Hepatocyte (in vitro differentiated cells): ENCODE measurements around the gene DCN.

Experiments used
- EZH2phosphoT487 ChIP-seq: fragments of 200-600 bp; sonication (generic); IDR thresholded peaks from one replicate; pipeline ENCODE4 v1.6.1; 2018; ENCODE audit warnings: antibody characterized with exemption, mild to moderate bottlenecking, low read depth, moderate library complexity; ENCODE audit not compliant: unreplicated experiment, severe bottlenecking
- TF ChIP-seq, protein P1 (sequence below): fragments of 200-600 bp; sonication (generic); IDR thresholded peaks from 2 replicates; pipeline ENCODE4 v1.5.1; 2016; ENCODE audit warnings: antibody characterized with exemption, mild to moderate bottlenecking; ENCODE audit not compliant: poor library complexity

DNA sequence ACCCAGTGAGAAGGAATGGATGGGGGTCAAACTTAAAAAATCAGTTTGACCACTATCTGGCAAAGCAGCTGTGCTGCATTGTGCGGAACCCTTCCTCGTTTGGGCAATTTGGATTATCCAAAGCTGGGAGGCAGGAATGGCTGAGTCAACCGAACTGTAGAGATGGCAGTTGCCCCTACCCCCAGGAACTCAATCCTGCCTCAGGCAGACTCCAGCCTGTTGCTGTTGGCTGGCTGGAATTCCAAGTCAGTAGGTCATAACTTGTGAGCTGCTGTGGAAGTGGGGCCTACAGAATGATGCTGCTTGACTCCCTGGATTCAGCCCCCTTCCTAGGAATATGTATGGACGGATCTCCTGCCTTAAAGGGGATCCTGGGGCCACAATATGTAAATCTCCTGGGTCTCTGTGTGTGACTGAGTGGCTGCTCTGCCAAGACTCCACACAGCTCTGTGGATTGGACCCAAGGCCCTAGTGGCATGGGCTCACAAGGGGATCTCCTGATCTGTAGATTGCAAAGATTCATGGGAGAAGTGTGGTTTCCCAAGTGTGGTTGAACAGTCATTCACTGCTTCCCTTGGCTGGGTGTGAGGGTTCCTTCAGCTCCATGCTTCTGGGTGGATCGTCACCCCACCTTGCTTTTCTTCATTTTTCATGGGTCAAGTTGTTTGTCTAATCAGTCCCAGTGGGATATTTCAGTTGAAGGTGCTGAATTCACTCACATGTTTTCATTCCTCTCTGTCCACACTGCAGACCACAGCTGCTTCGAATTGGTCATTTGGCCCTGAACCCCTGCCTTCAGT, 90.5 kb downstream of the DCN start:
- TF ChIP-seq, protein P1, sequence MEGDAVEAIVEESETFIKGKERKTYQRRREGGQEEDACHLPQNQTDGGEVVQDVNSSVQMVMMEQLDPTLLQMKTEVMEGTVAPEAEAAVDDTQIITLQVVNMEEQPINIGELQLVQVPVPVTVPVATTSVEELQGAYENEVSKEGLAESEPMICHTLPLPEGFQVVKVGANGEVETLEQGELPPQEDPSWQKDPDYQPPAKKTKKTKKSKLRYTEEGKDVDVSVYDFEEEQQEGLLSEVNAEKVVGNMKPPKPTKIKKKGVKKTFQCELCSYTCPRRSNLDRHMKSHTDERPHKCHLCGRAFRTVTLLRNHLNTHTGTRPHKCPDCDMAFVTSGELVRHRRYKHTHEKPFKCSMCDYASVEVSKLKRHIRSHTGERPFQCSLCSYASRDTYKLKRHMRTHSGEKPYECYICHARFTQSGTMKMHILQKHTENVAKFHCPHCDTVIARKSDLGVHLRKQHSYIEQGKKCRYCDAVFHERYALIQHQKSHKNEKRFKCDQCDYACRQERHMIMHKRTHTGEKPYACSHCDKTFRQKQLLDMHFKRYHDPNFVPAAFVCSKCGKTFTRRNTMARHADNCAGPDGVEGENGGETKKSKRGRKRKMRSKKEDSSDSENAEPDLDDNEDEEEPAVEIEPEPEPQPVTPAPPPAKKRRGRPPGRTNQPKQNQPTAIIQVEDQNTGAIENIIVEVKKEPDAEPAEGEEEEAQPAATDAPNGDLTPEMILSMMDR = no peak
- TF ChIP-seq EZH2phosphoT487 = no peak
